Astrocyte of the spinal cord (primary cell): ENCODE results near the gene GOLGA6L7.
"Not testable (repeated sequence)": the region's sequence is repeated elsewhere in the genome, so short reads cannot be mapped to it uniquely, and the experiment has no call there.

Source experiments
- DNase-seq: peaks from one replicate; pipeline ENCODE4 v3.0.0; 2011; ENCODE audit warnings: low read depth, low spot score
- H3K4me3 ChIP-seq: 2 replicates; pipeline ENCODE4 v1.5.1; 2011; ENCODE audit warnings: low read depth, mild to moderate bottlenecking, low read length, moderate library complexity
- in situ Hi-C: cut with HindIII; loops from 2 replicates; pipeline ENCODE4 v1.10.0; 2017; ENCODE audit warnings: low sequenced_read_pairs
- TF ChIP-seq, protein P1 (sequence below): IDR thresholded peaks from 2 replicates; pipeline ENCODE4 v1.5.1; 2012; ENCODE audit warnings: low read depth, mild to moderate bottlenecking, low read length, inconsistent platforms

The GOLGA6L7 gene

GRCh38 chr15:28892789-28893610, 44.6 kb upstream of the GOLGA6L7 start:
- DNase-seq: no peak
- in situ Hi-C loops: no loop called here
- TF ChIP-seq, protein P1, sequence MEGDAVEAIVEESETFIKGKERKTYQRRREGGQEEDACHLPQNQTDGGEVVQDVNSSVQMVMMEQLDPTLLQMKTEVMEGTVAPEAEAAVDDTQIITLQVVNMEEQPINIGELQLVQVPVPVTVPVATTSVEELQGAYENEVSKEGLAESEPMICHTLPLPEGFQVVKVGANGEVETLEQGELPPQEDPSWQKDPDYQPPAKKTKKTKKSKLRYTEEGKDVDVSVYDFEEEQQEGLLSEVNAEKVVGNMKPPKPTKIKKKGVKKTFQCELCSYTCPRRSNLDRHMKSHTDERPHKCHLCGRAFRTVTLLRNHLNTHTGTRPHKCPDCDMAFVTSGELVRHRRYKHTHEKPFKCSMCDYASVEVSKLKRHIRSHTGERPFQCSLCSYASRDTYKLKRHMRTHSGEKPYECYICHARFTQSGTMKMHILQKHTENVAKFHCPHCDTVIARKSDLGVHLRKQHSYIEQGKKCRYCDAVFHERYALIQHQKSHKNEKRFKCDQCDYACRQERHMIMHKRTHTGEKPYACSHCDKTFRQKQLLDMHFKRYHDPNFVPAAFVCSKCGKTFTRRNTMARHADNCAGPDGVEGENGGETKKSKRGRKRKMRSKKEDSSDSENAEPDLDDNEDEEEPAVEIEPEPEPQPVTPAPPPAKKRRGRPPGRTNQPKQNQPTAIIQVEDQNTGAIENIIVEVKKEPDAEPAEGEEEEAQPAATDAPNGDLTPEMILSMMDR: no peak
- H3K4me3 ChIP-seq: no peak overlapping the region

- TF ChIP-seq, protein P1: no peak
- no peak overlapping the region for H3K4me3 ChIP-seq
- in situ Hi-C loops: no loop called here
- no peak for DNase-seq
Measured at GRCh38 chr15:28891588-28891987, 43.1 kb upstream of the GOLGA6L7 start.

- DNase-seq: no peak
- TF ChIP-seq, protein P1: no peak
- H3K4me3 ChIP-seq: no peak overlapping the region
- in situ Hi-C loops: no loop called here
Measured at GRCh38 chr15:28890711-28891495, 42.5 kb upstream of the GOLGA6L7 start.

- DNase-seq, in situ Hi-C loops: not testable (repeated sequence)
Measured at GRCh38 chr15:28890291-28890690, 41.8 kb upstream of the GOLGA6L7 start.

GRCh38 chr15:28889871-28890270, 41.4 kb upstream of the GOLGA6L7 start:
- in situ Hi-C loops, H3K4me3 ChIP-seq, DNase-seq: not testable (repeated sequence)

More at GRCh38 chr15:28890291-28890690, 41.8 kb upstream of the GOLGA6L7 start:
- H3K4me3 ChIP-seq: not testable (repeated sequence)

DNA sequence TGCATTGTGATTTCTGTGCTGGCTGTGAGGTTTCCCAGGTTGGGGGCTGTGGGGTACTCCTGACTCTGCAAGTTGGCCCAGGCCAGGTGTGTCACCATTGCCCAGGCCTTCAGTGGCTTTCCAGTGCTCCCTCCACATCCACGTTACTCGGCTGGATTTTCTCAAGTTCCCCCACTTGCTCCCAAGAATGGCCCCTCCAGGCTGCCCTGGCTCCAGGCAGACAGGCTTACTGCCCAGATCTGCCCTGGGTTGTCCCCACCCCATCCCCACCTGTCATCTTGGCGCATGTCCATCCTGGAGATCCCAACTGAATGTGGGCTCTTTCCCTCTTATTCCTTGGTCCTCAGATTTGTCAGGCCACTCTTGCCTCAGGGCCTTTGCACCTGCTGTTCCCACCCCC, 40.9 kb upstream of the GOLGA6L7 start:
- TF ChIP-seq, protein P1: no peak
- DNase-seq: no peak
- in situ Hi-C loops: no loop called here

DNA sequence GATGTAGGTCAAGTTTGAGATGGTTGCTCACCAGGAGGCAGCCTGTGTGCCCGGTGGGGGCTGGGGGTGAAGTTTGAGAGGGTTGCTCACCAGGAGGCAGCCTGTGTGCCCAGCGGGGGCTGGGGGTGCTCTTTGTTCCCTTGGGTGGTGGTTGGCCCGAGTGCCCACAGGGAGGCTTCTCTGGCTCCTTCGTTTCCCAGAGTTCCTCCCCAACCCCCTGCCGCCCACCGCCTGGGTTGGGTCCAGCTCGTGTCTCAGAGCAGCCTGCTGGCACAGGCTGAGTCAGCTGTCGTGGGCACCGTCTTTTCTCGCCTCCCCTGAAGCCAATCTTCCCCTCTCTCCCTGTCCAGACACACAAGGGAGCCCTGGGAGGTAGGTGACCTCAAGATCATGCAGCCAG, 40.5 kb upstream of the GOLGA6L7 start:
- in situ Hi-C loops: no loop called here
- TF ChIP-seq, protein P1: no peak
- no peak for DNase-seq
- H3K4me3 ChIP-seq: no peak overlapping the region

More for the DNA sequence above, 40.9 kb upstream of the GOLGA6L7 start:
- no peak overlapping the region for H3K4me3 ChIP-seq
